GM19193 (cell line): ENCODE measurements around the gene TRIM36.

Experiments used
- POLR2A ChIP-seq: IDR thresholded peaks from 4 replicates; pipeline ENCODE4 v1.6.1; 2011; ENCODE audit not compliant: insufficient read depth, insufficient read length; ENCODE audit errors: extremely low read depth

Gene TRIM36

DNA sequence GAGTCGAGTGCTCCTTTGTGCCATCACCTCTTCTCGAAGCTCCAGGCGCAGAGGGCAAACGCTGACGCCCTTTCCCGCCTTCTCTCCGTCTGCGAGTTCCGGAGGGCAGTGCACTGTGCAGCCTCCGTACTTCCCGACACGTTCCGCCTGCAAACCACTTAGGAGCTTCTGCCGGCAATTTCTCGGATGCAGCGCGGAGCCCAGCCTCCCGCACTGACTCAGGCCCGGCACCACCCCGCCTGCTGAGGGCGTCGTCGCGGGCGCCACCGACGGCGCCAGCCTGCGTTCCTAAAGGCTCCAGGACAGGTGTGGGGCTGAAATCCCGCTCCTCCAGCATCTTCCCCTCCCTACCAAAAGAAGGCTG is 9.3 kb upstream of the TRIM36 start:
- TF ChIP-seq POLR2A, result no peak

DNA sequence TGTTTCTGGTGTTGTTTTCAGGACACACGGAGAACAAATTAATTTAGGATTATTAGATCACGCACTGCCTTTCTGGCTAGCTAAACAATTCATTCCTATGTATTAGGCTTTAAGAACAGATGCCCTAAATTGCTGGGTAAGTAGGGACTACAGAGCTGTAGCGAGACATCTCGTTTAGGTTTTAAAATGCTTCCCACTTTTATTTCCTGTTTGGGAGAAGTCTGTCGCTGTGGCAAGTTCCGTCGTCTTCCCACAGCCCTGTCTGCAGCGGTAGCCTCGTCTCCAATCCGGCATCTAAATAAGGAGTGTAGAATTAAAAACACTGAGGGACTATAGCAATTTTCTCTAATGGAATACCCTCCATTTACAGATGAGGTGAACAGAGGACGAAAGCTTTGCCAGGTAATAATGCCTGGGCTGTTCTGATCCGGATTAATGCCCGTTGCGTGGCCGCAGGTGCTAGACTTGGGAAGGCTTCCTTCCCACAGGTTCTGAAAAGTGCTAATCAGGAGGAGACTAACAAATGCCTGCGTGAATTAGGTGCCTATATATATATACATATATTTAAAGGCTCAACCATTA is 1.3 kb upstream of the TRIM36 start:
- no peak for TF ChIP-seq POLR2A

DNA sequence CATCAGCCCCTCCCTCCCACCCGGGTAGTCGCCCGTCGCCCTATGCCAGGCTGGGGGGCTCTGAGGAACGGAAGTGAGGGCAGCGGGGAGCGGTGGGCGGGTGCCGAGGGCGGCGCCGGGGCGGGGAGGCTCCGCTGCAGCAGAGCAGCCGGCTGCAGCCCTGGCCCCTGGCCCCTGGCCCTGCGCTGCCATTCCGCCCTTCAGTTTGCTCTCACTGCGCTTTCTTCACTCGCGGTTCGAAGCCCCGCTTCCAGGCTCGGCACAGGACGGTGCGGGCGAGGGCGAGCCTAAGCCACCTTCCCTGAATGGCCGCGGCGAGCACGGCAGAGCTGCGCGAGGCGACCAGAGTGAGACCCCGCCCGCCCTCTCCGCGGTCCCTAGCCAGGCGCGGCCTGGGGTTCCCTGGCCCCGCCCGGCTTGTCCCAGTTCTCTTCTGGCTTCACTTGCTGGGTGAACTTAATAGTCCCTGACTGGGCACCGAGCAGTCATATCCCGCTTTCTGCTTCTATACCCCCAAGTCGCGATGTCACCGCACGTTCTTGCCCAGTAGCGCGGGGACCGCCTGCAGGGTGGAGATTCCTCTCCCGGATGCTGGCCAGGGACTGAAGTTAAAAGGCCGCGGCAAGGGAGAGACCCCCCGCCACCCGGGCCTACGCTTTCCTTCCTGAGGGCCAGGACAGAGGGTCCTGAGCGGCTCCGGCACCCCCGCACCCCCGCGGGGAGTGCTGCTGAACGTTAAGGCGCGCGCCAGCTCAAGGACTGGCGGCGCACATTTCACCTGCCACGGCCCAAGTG is 623 bp upstream of the TRIM36 start:
- TF ChIP-seq POLR2A, result no peak

DNA sequence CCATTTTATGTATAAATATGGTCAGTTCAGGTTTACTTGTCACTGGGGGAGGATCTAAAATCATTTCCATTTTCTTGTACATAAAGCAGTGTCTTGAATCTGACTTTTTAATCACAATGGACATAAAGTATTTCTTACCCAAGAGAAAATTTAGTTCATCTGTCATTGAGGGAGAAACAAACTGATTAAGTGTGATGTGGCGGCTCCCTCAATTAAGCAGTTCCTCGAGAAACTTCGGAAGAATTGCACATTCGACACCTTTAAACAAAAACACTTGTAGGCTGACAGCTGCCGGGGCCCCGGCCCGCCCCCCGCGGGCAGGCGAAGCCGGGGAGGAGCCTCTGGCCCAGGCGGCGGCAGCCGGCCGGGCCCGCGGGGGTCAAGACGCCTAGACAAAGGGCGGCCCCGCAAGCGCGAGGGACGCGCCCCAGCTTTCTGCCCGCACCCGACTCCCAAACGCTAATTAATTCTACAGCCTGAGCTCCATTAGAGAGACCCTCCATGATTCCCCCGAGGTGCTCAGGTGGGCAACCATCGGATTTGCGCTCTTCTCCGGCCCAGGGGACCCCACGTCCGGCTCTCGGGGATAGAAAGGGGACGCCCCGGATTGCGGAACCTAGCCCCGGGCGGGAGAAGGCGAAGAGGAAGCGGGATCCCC is 750 bp downstream of the TRIM36 start:
- TF ChIP-seq POLR2A, result no peak

DNA sequence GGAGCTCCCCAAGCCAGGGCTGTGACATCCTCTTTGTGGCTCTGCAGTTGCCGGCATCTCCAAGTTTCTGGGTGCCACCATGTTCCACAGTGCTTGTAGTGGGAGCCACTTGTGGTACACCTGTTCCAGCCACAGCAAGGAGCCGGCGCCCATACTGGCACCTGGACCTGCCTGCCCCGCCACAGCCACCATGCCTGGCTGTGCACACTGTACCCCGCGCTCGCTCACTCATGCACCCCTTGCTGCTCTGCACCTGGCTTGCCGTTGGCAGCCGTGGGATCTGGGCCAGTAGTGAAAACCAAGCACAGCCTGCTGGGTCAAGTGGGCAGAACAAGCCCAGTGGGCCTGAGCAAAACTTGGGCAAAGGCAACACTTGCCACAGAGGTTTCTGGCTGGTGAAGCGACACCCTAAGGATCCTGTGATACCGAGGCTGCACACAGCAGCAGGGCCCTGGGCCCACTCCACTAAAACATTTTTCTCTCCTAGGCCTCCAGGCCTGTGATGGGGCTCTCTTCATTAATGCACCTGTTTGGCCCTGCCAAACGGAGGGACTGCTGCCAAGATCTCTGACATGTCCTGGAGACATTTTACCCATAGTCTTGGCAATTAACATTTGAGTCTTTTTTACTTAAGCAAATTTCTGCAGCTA is 2.8 kb downstream of the TRIM36 start:
- TF ChIP-seq POLR2A, result no peak

DNA sequence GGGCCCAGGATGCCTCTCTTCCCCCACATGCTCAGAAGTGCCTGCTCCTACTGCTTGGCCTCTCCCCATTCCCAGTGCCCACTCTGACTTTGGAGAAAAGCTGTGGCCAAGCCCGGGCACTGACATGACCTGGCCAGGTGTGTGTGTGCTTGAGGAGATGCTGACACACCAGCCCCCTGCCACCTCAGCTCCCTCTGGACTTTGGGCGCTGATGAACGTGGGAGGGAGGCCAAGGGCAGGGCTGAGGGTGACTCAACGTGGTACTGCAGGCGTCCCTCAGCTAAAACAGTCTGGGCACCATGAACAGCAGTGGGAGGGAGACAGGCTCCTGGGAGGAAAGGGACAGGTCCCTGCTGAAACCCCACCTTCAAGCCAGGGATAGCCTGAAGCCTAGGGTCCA is 3.9 kb downstream of the TRIM36 start:
- no peak for TF ChIP-seq POLR2A

DNA sequence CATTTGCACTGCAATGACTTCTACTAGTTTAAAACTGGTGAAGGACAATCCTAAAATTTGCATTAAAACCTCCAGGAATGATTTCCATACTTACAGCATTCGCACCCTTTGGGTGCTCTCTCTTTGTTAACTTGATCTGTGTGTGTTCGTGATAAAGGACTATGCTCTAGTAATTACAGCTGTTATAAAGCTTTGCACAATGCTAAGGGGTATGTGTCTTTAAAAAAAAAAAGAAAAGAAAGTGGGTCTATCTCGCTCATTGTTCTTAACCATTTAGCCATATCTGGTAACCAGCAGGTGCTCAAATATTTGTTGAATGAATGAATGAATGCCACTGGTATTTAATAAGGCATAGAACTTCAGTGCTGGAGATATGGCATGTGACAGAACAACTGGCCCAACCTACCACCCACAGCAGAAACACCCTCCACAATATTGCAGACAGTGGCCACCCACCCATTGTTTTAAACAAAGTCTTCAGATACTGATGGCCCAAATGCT is 8.7 kb downstream of the TRIM36 start:
- TF ChIP-seq POLR2A, result no peak

DNA sequence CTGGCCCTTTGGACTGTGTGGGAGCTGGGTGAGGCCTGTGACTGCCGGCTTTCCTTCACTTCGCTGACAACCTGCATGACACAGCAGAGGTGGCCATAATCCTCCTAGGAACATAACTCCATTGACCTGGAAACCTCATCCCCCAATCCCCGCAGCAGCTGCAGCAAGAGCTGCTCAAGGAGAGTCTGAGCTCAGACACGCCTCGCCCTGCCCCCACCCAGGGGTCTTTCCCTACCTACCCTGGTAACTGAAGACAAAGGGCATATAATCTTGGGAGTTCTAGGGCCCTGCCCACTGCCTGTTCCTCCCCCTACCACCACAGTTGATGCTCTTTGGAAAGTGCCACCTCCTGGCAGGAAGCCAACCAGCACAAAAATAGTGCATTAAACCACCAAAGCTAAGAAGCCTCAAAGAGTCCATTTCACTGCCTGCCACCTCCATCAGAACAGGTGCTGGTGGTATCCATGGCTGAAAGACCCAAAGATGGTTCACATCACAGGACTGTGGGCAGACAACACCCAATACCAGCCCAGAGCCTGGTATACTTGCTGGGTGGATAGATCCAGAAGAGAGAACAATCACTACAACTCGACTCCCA is 18.4 kb downstream of the TRIM36 start:
- TF ChIP-seq POLR2A, result no peak

DNA sequence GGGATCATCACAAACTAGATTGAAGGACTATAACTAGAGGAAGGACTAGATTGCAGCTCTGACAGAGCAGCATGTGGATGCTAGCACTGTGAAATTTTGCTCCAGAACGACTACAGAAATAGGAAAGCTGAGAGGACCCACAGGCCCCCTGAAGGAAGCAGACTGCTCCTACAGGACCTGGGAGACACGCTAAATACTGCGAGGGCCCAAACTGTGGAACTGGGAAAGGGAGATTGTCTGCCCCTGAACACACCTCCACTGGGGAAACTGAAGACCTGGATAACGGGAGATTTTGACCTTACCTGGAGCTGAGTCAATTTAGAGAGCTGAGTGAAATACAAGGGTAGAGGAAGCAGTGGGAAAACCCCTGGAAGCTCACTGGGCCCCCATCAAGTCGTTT is 19.2 kb downstream of the TRIM36 start:
- no peak for TF ChIP-seq POLR2A

DNA sequence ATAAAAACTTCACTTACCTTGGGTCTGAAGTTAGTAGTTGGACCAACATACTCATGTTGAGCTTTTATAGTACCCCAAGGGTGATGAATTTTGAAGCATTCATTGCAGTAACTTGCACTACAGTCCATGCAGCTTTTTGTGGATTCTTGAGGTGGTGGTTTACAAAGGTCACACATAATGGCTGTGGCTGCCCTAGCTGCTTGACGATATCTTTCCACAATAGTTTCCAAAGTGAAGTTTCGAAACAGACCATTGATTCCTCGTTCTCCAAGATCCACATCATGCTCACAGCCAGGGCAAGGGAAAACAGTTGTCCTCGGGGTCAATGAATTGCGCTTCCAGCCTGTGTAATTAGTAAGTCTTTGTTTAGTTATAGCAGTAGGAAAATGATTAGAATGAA is 22.7 kb downstream of the TRIM36 start:
- no peak for TF ChIP-seq POLR2A

DNA sequence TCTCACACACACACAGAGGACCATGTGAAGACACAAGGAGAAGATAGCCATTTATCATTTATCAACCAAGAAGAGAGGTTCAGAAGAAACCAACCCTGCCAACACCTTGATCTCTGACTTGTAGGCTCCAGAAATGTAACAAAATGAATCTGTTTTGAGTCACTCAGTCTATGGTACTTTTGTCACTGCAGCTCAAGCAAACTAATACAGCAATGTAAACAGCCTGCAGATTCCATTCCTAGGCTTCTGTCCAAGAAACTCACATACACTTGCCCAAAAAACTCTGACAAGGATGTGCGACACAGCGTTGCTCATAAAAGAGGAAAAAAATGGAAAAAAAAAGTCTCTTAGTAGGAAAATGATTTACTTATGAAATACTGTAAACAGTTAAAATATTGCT is 33.4 kb downstream of the TRIM36 start:
- no peak for TF ChIP-seq POLR2A

DNA sequence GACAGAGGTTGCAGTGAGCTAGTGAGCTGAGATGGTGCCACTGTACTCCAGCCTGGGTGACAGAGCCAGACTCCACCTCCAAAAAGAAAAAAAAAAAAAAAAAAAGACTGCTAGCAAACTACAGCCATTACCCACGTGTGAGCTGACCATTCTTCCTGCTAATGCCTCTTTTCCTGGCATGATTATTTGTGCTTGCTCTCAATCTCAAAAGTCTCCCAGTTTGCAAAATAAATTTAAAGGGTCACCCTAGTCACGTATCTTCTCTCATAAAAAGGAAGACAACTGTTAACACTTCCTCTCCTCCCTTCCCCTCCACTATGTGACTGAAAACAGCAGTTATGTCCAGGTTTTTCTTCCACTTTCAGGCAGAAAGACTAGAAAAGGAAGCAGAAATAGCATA is 37.2 kb downstream of the TRIM36 start:
- no peak for TF ChIP-seq POLR2A

DNA sequence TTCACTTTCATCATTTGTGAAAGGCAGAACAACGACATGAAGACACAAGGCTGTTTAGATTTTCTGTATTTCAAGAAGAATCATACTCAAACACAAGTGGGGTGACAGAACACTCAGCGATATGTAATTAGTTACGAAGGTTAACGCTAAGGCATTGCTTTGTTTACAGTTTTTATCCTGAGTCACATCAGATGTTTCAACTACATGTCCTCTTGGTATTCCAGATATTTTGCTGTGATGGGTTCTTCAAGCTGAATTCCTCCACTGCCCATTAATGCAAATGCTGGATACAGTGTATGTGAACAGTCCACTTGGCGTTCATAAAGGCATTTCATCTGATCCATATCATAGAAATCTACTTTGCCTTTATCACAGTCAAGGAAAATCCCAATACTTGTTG is 43.4 kb downstream of the TRIM36 start:
- no peak for TF ChIP-seq POLR2A

DNA sequence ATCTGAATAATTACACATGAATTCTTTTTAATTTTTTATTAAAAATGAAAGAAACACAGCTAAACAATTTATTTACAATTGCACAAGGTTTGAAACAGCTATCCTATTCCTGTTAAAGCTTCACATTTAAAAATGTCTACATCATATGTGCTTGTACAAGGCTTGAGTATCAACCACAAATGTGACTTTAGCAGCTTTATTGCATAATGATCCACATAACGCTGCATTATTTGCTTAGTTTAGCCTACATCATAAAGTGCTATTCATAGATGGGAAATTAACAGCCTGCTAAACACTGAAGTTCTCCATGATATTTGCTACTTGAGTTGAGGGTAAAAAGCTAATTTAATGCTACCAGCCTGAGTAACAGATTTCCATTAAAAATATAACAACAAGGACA is 45.0 kb downstream of the TRIM36 start:
- TF ChIP-seq POLR2A, result no peak

DNA sequence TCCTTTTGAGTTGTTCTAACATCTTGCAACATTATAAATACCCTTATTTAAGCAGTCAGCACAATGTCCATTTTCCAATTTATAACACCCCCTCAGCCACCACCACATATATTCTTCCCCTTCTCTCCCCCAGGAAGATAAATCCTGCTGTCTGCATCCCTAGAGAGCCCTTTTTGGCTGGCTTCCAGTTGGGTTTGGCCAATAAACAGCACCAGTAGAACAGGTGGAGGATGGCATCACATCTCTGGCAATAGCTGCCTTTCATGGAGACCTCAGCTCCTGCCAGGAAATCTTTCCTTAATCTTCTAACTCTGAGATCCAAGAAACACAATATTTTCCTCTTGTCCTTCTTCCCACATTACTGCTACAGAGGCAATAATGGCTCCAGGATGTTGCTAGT is 53.7 kb downstream of the TRIM36 start:
- TF ChIP-seq POLR2A, result no peak
